ENCODE measurements around the gene VAMP5. TPM values are rescaled to one million over a fixed set of nuclear protein-coding genes. Genes with fewer than 3 reads are reported as not detected.

The VAMP5 gene
- total and polyA plus RNA-seq, 9 of the 15 experiments (the other 6 are each of a cell fraction or from before 2014, with no cell fraction given), result 0.54 to 1.9 (median 1.5) TPM; not detected in 2

GRCh38 chr2:85595301-85596025, 11.2 kb downstream of the VAMP5 start, which contains the start of gene RNF181 (continued):
- TF ChIP-seq DEAF1 (CRISPR knock-in tag; IDR thresholded peaks at IDR 0.05), result no peak
- 0 out of 2 replicates have a peak, but pooled peaks have one; percentile 25 for TF ChIP-seq CBX1 (IDR thresholded peaks at IDR 0.05; ENCODE audit: low read depth)
- no peak for TF ChIP-seq TRIM25 (IDR thresholded peaks at IDR 0.05; ENCODE audit: borderline replicate concordance)
- no peak for TF ChIP-seq XRCC3 (IDR thresholded peaks at IDR 0.05)
- no peak for TF ChIP-seq CBFB (CRISPR knock-in tag; IDR thresholded peaks at IDR 0.05)
- no peak for TF ChIP-seq CHD7 (IDR thresholded peaks at IDR 0.05; ENCODE audit: low read depth, low read length)
- TF ChIP-seq NFRKB (IDR thresholded peaks at IDR 0.05; ENCODE audit: low read depth), result peak; percentile 86; the same call in 1 of the 2 replicates
- TF ChIP-seq HDAC6 (IDR thresholded peaks at IDR 0.05; ENCODE audit: low read depth, low read length), result no peak
- TF ChIP-seq ZNF398 (CRISPR knock-in tag; IDR thresholded peaks at IDR 0.05), result no peak
- TF ChIP-seq SMARCA4 (IDR thresholded peaks at IDR 0.05), result no peak; the same call in 1 of the 2 replicates

Data from K562 (cell line).